ENCODE measurements around the gene EYA4. TPM values are rescaled to one million over a fixed set of nuclear protein-coding genes. Genes with fewer than 3 reads are reported as not detected.

The EYA4 gene
- polyA plus RNA-seq, 4 donors, result 11.3 to 22.4 (median 18.3) TPM

- DNase-seq (ENCODE audit: low read depth in 4 of 4, low spot score in 3 of 4), result no peak
Measured at GRCh38 chr6:133502441-133503335, 261.5 kb downstream of the EYA4 start.

- peak in 1 of 4 donors; percentile 29 for DNase-seq (ENCODE audit: low read depth in 4 of 4, low spot score in 3 of 4)
Measured at GRCh38 chr6:133503336-133503729, 262.2 kb downstream of the EYA4 start.

GRCh38 chr6:133504158-133504557, 263.0 kb downstream of the EYA4 start:
- no peak for DNase-seq (ENCODE audit: low read depth in 4 of 4, low spot score in 3 of 4)

GRCh38 chr6:133504761-133505160, 263.6 kb downstream of the EYA4 start:
- DNase-seq (ENCODE audit: low read depth in 4 of 4, low spot score in 3 of 4), result no peak

GRCh38 chr6:133505681-133506080, 264.5 kb downstream of the EYA4 start:
- DNase-seq (ENCODE audit: low read depth in 4 of 4, low spot score in 3 of 4), result no peak

- no peak for DNase-seq (ENCODE audit: low read depth in 4 of 4, low spot score in 3 of 4)
Measured at GRCh38 chr6:133512410-133513016, 271.4 kb downstream of the EYA4 start.

- no peak for DNase-seq (ENCODE audit: low read depth in 4 of 4, low spot score in 3 of 4)
Measured at GRCh38 chr6:133523816-133524215, 282.7 kb downstream of the EYA4 start.

- no peak for DNase-seq (ENCODE audit: low read depth in 4 of 4, low spot score in 3 of 4)
Measured at GRCh38 chr6:133526436-133526835, 285.3 kb downstream of the EYA4 start.

- no peak for DNase-seq (ENCODE audit: low read depth in 4 of 4, low spot score in 3 of 4)
Measured at GRCh38 chr6:133528566-133528965, 287.4 kb downstream of the EYA4 start.

- no peak for DNase-seq (ENCODE audit: low read depth in 4 of 4, low spot score in 3 of 4)
Measured at GRCh38 chr6:133532908-133533307, 291.8 kb downstream of the EYA4 start.

GRCh38 chr6:133539502-133540259, 298.5 kb downstream of the EYA4 start:
- DNase-seq (ENCODE audit: low read depth in 4 of 4, low spot score in 3 of 4), result no peak

GRCh38 chr6:133540361-133540760, 299.2 kb downstream of the EYA4 start:
- DNase-seq (ENCODE audit: low read depth in 4 of 4, low spot score in 3 of 4), result no peak

- DNase-seq (ENCODE audit: low read depth in 4 of 4, low spot score in 3 of 4), result no peak
Measured at GRCh38 chr6:133541040-133541439, 299.9 kb downstream of the EYA4 start.

- DNase-seq (ENCODE audit: low read depth in 4 of 4, low spot score in 3 of 4), result no peak
Measured at GRCh38 chr6:133542056-133542821, 301.1 kb downstream of the EYA4 start.

GRCh38 chr6:133544419-133544818, 303.3 kb downstream of the EYA4 start:
- DNase-seq (ENCODE audit: low read depth in 4 of 4, low spot score in 3 of 4), result no peak

GRCh38 chr6:133546098-133546497, 304.9 kb downstream of the EYA4 start:
- DNase-seq (ENCODE audit: low read depth in 4 of 4, low spot score in 3 of 4), result peak in 1 of 4 donors; percentile 6

GRCh38 chr6:133547136-133547535, 306.0 kb downstream of the EYA4 start:
- DNase-seq (ENCODE audit: low read depth in 4 of 4, low spot score in 3 of 4), result no peak

- DNase-seq (ENCODE audit: low read depth in 4 of 4, low spot score in 3 of 4), result no peak
Measured at GRCh38 chr6:133548423-133549159, 307.4 kb downstream of the EYA4 start.

GRCh38 chr6:133549371-133549801, 308.2 kb downstream of the EYA4 start:
- DNase-seq (ENCODE audit: low read depth in 4 of 4, low spot score in 3 of 4), result no peak

- DNase-seq (ENCODE audit: low read depth in 4 of 4, low spot score in 3 of 4), result no peak
Measured at GRCh38 chr6:133550026-133550425, 308.9 kb downstream of the EYA4 start.
